Trophoblast cell (in vitro differentiated cells and primary cell): ENCODE results near the gene CDRT4.

Experiments used
- DNase-seq, 2 donors: peaks; one replicate each; pipeline ENCODE4 v3.0.0-alpha.2; 2016
- H2AFZ ChIP-seq: 2 replicates; pipeline ENCODE4 v1.6.1; 2013; ENCODE audit warnings: low read length, moderate library complexity, mild to moderate bottlenecking; ENCODE audit not compliant: insufficient read depth, poor library complexity
- H2AK5ac ChIP-seq: 2 replicates; pipeline ENCODE4 v1.6.1; 2013; ENCODE audit warnings: mild to moderate bottlenecking, low read length
- H2BK120ac ChIP-seq: 2 replicates; pipeline ENCODE4 v1.6.1; 2013; ENCODE audit warnings: low read length, mild to moderate bottlenecking, moderate library complexity; ENCODE audit not compliant: insufficient read depth, poor library complexity
- H2BK12ac ChIP-seq: 2 replicates; pipeline ENCODE4 v1.6.1; 2013; ENCODE audit warnings: mild to moderate bottlenecking, low read length, moderate library complexity
- H2BK5ac ChIP-seq: 2 replicates; pipeline ENCODE4 v1.6.1; 2013; ENCODE audit warnings: low read length, low read depth, moderate library complexity, mild to moderate bottlenecking; ENCODE audit not compliant: poor library complexity
- H3K14ac ChIP-seq: 2 replicates; pipeline ENCODE4 v1.6.1; 2013; ENCODE audit warnings: mild to moderate bottlenecking, low read length
- H3K18ac ChIP-seq: 2 replicates; pipeline ENCODE4 v1.6.1; 2013; ENCODE audit warnings: mild to moderate bottlenecking, low read length
- H3K23ac ChIP-seq: 2 replicates; pipeline ENCODE4 v1.6.1; 2013; ENCODE audit warnings: low read length
- H3K27ac ChIP-seq: 2 replicates; pipeline ENCODE4 v1.5.1; 2013; ENCODE audit warnings: low read depth, mild to moderate bottlenecking, inconsistent platforms, low read length, moderate library complexity
- H3K27me3 ChIP-seq: 2 replicates; pipeline ENCODE4 v1.6.1; 2013; ENCODE audit warnings: inconsistent platforms, mild to moderate bottlenecking, low read length, moderate library complexity; ENCODE audit not compliant: insufficient read depth
- H3K36me3 ChIP-seq, 2 experiments: 1 replicate in 1 of 2; 2 replicates in 1 of 2; pipeline ENCODE4 v1.6.1; 2013; ENCODE audit warnings: low read length in 2 of 2, mild to moderate bottlenecking in 2 of 2, moderate library complexity in 1 of 2; ENCODE audit not compliant: insufficient read depth in 2 of 2, control insufficient read depth in 1 of 2
- H3K4ac ChIP-seq: 2 replicates; pipeline ENCODE4 v1.6.1; 2013; ENCODE audit warnings: low read depth, mild to moderate bottlenecking, low read length, moderate library complexity
- H3K4me1 ChIP-seq, 2 experiments: 1 replicate in 1 of 2; 2 replicates in 1 of 2; pipeline ENCODE4 v1.6.1; 2013; ENCODE audit warnings: low read length in 2 of 2, mild to moderate bottlenecking in 2 of 2, moderate library complexity in 1 of 2; ENCODE audit not compliant: insufficient read depth in 2 of 2, control insufficient read depth in 1 of 2
- H3K4me2 ChIP-seq: 2 replicates; pipeline ENCODE4 v1.6.1; 2013; ENCODE audit warnings: inconsistent platforms, mild to moderate bottlenecking, low read length, moderate library complexity
- H3K4me3 ChIP-seq: 2 replicates; pipeline ENCODE4 v1.5.1; 2013; ENCODE audit warnings: mild to moderate bottlenecking, low read depth, low read length, inconsistent platforms
- H3K79me1 ChIP-seq: one replicate; pipeline ENCODE4 v1.6.1; 2013; ENCODE audit warnings: low read length
- H3K79me2 ChIP-seq: 2 replicates; pipeline ENCODE4 v1.6.1; 2013; ENCODE audit warnings: low read length, mild to moderate bottlenecking; ENCODE audit not compliant: control insufficient read depth, insufficient read depth, poor library complexity
- H3K9ac ChIP-seq: 2 replicates; pipeline ENCODE4 v1.6.1; 2013; ENCODE audit warnings: mild to moderate bottlenecking, low read length
- H3K9me3 ChIP-seq: 2 replicates; pipeline ENCODE4 v1.6.1; 2013; ENCODE audit warnings: low read depth, mild to moderate bottlenecking, control low read depth, inconsistent platforms, low read length; ENCODE audit not compliant: insufficient read depth
- H4K12ac ChIP-seq: 2 replicates; pipeline ENCODE4 v1.6.1; 2013; ENCODE audit warnings: low read depth, mild to moderate bottlenecking, low read length, moderate library complexity
- H4K8ac ChIP-seq: 2 replicates; pipeline ENCODE4 v1.6.1; 2013; ENCODE audit warnings: low read depth, mild to moderate bottlenecking, low read length, moderate library complexity
- H4K91ac ChIP-seq: one replicate; pipeline ENCODE4 v1.6.1; 2013; ENCODE audit warnings: low read depth, mild to moderate bottlenecking, low read length, moderate library complexity
- WGBS: extraction: QIAGEN DNeasy Blood & Tissue Kit; methylation state at CpG from one replicate; pipeline ENCODE4 v1.1.7; 2013; ENCODE audit warnings: missing lambda C conversion rate; ENCODE audit not compliant: insufficient read length, insufficient coverage; ENCODE audit errors: extremely low coverage; 5-methylcytosine and 5-hydroxymethylcytosine counted together

The CDRT4 gene

DNA sequence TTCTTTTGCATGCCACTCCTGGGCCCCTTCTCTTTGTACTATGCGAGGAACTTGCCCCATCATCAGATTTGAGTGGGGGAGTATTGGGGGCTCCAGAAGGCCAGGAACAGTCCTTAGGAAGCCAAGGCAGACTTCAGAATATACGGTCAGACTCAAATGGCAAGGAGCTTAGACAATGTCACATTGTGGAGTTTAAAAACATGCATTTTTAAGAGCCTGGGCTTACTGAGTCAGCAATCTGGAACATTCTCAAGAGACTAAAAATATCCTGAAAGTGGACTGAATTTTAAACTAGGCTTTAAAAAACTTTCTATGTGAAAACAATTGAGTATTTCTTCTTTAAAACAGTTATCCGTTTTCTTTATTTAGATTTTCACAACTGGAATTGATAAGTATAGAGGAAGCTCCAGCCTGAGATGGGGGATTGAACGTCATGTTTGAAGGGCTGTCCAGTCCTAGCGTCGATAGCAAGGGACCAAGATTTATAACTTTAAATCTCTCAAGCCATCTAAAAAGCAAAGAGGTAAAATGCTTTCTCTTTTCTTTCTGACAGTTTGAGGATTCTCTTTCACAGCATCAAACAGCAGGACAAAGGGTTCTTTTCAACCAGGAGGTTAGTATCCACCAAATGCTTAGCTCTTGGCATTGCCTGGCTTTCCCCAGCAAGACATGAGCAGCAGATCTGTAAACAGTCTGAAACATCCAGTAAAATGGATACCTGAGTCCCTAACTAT lies 45.8 kb upstream of the CDRT4 start:
- Histone ChIP-seq H3K36me3 (peaks cover 19 to 29% of the 10 kb centered on the region in 2 experiments), H3K79me1 (no peaks in the 10 kb centered on the region), H3K4ac (no peak overlapping the region), H3K23ac (no peak overlapping the region), H2AK5ac (no peak overlapping the region), H3K27ac (no peak overlapping the region), H3K9me3 (peaks cover 2% of the 10 kb centered on the region), H3K9ac (no peak overlapping the region), H2BK12ac (no peak overlapping the region), H2BK5ac (no peak overlapping the region), H3K79me2 (no peaks in the 10 kb centered on the region), H3K4me1 (no peaks in the 10 kb centered on the region), H4K8ac (no peak overlapping the region), H2BK120ac (no peak overlapping the region), H3K18ac (no peak overlapping the region), H3K14ac (no peak overlapping the region), H2AFZ (no peak overlapping the region), H3K4me2 (no peak overlapping the region), H4K12ac (no peak overlapping the region), H3K27me3 (no peaks in the 10 kb centered on the region), H3K4me3 (no peak overlapping the region), H4K91ac (no peak overlapping the region)
- DNase-seq = no peak
- no CpG with 5 or more reads among the region's 6 CpGs for WGBS

- Histone ChIP-seq H2BK5ac (no peak overlapping the region), H3K79me2 (no peaks in the 10 kb centered on the region), H3K9me3 (peaks cover 2% of the 10 kb centered on the region), H4K91ac (no peak overlapping the region), H3K23ac (no peak overlapping the region), H3K27me3 (no peaks in the 10 kb centered on the region), H2AFZ (no peak overlapping the region), H4K8ac (no peak overlapping the region), H3K27ac (no peak overlapping the region), H3K4me3 (no peak overlapping the region), H2BK120ac (no peak overlapping the region), H2BK12ac (no peak overlapping the region), H3K18ac (no peak overlapping the region), H3K79me1 (no peaks in the 10 kb centered on the region), H3K4me2 (no peak overlapping the region), H3K36me3 (peaks cover 22 to 26% of the 10 kb centered on the region in 2 experiments), H3K9ac (no peak overlapping the region), H3K4me1 (no peaks in the 10 kb centered on the region), H3K14ac (no peak overlapping the region), H3K4ac (no peak overlapping the region), H2AK5ac (no peak overlapping the region), H4K12ac (no peak overlapping the region)
- WGBS = no CpG with 5 or more reads among the region's 4 CpGs
- DNase-seq = no peak
Measured at GRCh38 chr17:15512071-15512709, 44.8 kb upstream of the CDRT4 start.

GRCh38 chr17:15511142-15511541 lies 43.7 kb upstream of the CDRT4 start:
- Histone ChIP-seq H2BK120ac (no peak overlapping the region), H2BK12ac (no peak overlapping the region), H3K4me3 (no peak overlapping the region), H3K18ac (no peak overlapping the region), H3K36me3 (peaks cover 24 to 26% of the 10 kb centered on the region in 2 experiments), H4K8ac (no peak overlapping the region), H3K4me2 (no peak overlapping the region), H4K91ac (no peak overlapping the region), H3K79me2 (no peaks in the 10 kb centered on the region), H2AK5ac (no peak overlapping the region), H2AFZ (no peak overlapping the region), H3K9me3 (peaks cover 2% of the 10 kb centered on the region), H3K27me3 (no peaks in the 10 kb centered on the region), H3K4me1 (no peaks in the 10 kb centered on the region), H3K9ac (no peak overlapping the region), H4K12ac (no peak overlapping the region), H3K14ac (no peak overlapping the region), H3K79me1 (no peaks in the 10 kb centered on the region), H2BK5ac (no peak overlapping the region), H3K23ac (no peak overlapping the region), H3K27ac (no peak overlapping the region), H3K4ac (no peak overlapping the region)
- no peak for DNase-seq
- no CpG with 5 or more reads among the region's 2 CpGs for WGBS

- no peaks in the 10 kb centered on the region for H3K79me1 ChIP-seq
- H3K9ac ChIP-seq = no peak overlapping the region
- H3K27me3 ChIP-seq = no peaks in the 10 kb centered on the region
- H4K91ac ChIP-seq = no peak overlapping the region
- no peaks in the 10 kb centered on the region for H3K9me3 ChIP-seq
- no peak overlapping the region for H3K14ac ChIP-seq
- H3K4me2 ChIP-seq = no peak overlapping the region
- no peak overlapping the region for H4K12ac ChIP-seq
- no peak overlapping the region for H2BK12ac ChIP-seq
- peaks cover 18% of the 10 kb centered on the region in 2 experiments for H3K36me3 ChIP-seq
- no peak overlapping the region for H4K8ac ChIP-seq
- H3K4me1 ChIP-seq = no peaks in the 10 kb centered on the region
- no peak overlapping the region for H3K23ac ChIP-seq
- no peak overlapping the region for H3K18ac ChIP-seq
- H2BK5ac ChIP-seq = no peak overlapping the region
- H3K4me3 ChIP-seq = no peak overlapping the region
- H2BK120ac ChIP-seq = no peak overlapping the region
- no peak overlapping the region for H2AK5ac ChIP-seq
- no peaks in the 10 kb centered on the region for H3K79me2 ChIP-seq
- WGBS = no CpG with 5 or more reads among the region's 3 CpGs
- H2AFZ ChIP-seq = no peak overlapping the region
- peak in 1 of 2 donors; percentile 43 for DNase-seq
- H3K4ac ChIP-seq = no peak overlapping the region
- no peak overlapping the region for H3K27ac ChIP-seq
Measured at GRCh38 chr17:15510361-15510760, 42.9 kb upstream of the CDRT4 start.
